Lower lobe of right lung (tissue), 2 donors: ENCODE measurements around the gene CGN. TPM values are rescaled to one million over a fixed set of nuclear protein-coding genes. Genes with fewer than 3 reads are reported as not detected.

Source experiments
- ATAC-seq, 2 donors: fragments of 200-7000 bp; cut with Tn5 transposase; one replicate each; pipeline ENCODE4 v1.9.1; 2020 to 2022; ENCODE audit warnings: mild to moderate bottlenecking in 2 of 2, moderate library complexity in 2 of 2
- DNase-seq: peaks from one replicate; pipeline ENCODE4 v3.0.0-alpha.2; 2020
- H3K27ac ChIP-seq: fragments of 200-600 bp; one replicate; pipeline ENCODE4 v1.8.0; 2022
- H3K27me3 ChIP-seq: fragments of 200-600 bp; one replicate; pipeline ENCODE4 v1.8.0; 2022; ENCODE audit warnings: low read depth
- H3K36me3 ChIP-seq: fragments of 200-600 bp; one replicate; pipeline ENCODE4 v1.8.0; 2022; ENCODE audit warnings: mild to moderate bottlenecking
- H3K4me1 ChIP-seq: fragments of 200-600 bp; one replicate; pipeline ENCODE4 v1.8.0; 2022
- H3K4me3 ChIP-seq: fragments of 200-600 bp; one replicate; pipeline ENCODE4 v1.8.0; 2022; ENCODE audit warnings: mild to moderate bottlenecking
- H3K9me3 ChIP-seq: fragments of 200-600 bp; one replicate; pipeline ENCODE4 v1.8.0; 2022
- intact Hi-C: fragments of 100-400 bp; cut with DNase I; formaldehyde crosslinking; loops from one replicate; pipeline ENCODE4 v1.11.0; 2022
- total RNA-seq: library from RNA; stranded (reverse); fragmentation: NEBNext Ultra II Directional; extraction: Animal tissue kit (Norgen Biotek cat#: 25700); gene quantifications from one replicate; pipeline ENCODE4 v1.2.1, GENCODE V29; 2021
- TF ChIP-seq, protein P1 (sequence below): fragments of 200-600 bp; IDR thresholded peaks from one replicate; pipeline ENCODE4 v1.8.0; 2022; ENCODE audit warnings: antibody characterized with exemption, mild to moderate bottlenecking
- donor health status: DM: no; HTN: yes; CAD: no; lungs with severe emphysema.

Gene CGN
- total RNA-seq, 1 donor from 2014 or later = 52.9 TPM

DNA sequence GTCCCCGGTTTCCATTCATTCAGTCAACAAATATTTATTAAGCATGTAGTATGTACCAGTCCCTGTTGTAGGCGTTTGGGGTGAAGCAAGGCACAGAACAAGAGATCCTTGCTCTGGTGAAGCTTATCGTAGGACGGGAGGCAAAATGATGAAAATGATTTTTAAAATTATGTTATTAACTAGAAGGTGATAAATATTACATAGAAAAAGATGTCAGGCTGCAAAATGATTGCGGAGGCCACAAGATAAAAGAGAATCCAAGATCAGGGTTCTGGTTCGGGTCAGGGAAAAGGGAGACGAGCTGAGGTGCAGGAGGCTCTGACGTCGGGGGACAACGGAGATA is 602 bp upstream of the CGN start:
- H3K4me1 ChIP-seq = peaks cover 30% of the 10 kb centered on the region
- H3K36me3 ChIP-seq = no peaks in the 10 kb centered on the region
- TF ChIP-seq, protein P1, sequence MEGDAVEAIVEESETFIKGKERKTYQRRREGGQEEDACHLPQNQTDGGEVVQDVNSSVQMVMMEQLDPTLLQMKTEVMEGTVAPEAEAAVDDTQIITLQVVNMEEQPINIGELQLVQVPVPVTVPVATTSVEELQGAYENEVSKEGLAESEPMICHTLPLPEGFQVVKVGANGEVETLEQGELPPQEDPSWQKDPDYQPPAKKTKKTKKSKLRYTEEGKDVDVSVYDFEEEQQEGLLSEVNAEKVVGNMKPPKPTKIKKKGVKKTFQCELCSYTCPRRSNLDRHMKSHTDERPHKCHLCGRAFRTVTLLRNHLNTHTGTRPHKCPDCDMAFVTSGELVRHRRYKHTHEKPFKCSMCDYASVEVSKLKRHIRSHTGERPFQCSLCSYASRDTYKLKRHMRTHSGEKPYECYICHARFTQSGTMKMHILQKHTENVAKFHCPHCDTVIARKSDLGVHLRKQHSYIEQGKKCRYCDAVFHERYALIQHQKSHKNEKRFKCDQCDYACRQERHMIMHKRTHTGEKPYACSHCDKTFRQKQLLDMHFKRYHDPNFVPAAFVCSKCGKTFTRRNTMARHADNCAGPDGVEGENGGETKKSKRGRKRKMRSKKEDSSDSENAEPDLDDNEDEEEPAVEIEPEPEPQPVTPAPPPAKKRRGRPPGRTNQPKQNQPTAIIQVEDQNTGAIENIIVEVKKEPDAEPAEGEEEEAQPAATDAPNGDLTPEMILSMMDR = no peak
- DNase-seq = no peak
- no peaks in the 10 kb centered on the region for H3K9me3 ChIP-seq
- no peak for ATAC-seq
- intact Hi-C loops = no loop called here
- peak overlapping the region; percentile 82 for H3K4me3 ChIP-seq
- no peaks in the 10 kb centered on the region for H3K27me3 ChIP-seq
- H3K27ac ChIP-seq = peak overlapping the region; percentile 72

DNA sequence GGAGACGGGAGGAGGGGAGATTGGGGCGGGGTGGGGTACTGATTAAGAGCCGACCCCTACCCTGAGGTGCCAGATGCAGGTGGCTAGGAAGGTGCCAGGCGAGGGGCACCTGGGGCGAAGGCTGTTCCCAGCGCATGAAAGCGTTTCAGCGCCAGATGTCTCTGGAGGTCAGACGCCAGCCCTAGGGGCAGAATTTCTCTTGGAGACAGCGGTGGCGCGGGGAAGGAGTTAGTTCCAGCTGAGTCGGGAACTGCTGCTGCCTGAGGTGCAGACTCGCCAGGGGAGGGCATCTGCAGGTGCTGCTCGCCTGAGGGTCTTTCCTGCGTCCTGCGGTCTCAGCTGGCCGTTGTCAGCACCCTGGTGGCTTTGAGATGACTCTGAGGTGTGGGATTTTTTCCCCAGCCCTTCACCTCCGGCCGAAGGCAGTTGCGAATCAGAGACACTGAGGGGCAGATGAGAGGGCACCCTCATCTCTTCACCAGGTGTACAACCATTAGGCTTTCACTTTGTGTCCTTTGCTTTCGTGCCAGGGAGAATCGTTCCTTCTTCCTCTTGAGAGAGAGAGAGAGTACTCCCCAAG is 539 bp downstream of the CGN start:
- peak overlapping the region; percentile 72 for H3K27ac ChIP-seq
- peak; percentile 64 for DNase-seq
- no peaks in the 10 kb centered on the region for H3K36me3 ChIP-seq
- H3K9me3 ChIP-seq = no peaks in the 10 kb centered on the region
- intact Hi-C loops = no loop called here
- TF ChIP-seq, protein P1 = no peak
- peak overlapping the region; percentile 82 for H3K4me3 ChIP-seq
- ATAC-seq = peak; percentile 10 to 20
- peaks cover 30% of the 10 kb centered on the region for H3K4me1 ChIP-seq
- H3K27me3 ChIP-seq = no peaks in the 10 kb centered on the region

DNA sequence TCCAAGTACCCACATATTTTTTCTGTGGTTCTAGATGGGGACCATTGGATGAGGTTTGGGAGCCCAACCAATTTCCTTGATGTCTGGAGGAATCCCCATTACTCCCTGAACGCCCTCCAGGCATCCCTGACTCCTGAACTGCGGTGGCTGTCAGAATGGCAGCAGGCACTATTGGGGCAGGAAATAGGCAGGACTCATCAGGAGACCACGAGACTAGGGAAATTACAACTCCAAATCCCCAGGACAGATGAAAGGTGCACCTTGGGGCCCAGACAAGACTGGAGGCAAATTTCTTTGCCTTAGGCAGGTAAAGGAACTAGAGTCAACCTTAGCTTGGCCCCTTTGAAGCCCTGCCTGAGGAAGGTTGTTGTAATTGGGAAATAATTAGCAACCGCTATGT is 1.1 kb downstream of the CGN start:
- no peaks in the 10 kb centered on the region for H3K36me3 ChIP-seq
- peak overlapping the region; percentile 72 for H3K27ac ChIP-seq
- ATAC-seq = no peak
- H3K9me3 ChIP-seq = no peaks in the 10 kb centered on the region
- peaks cover 30% of the 10 kb centered on the region for H3K4me1 ChIP-seq
- TF ChIP-seq, protein P1 = no peak
- DNase-seq = no peak
- H3K27me3 ChIP-seq = no peaks in the 10 kb centered on the region
- H3K4me3 ChIP-seq = peak overlapping the region; percentile 82
- intact Hi-C loops = no loop called here

DNA sequence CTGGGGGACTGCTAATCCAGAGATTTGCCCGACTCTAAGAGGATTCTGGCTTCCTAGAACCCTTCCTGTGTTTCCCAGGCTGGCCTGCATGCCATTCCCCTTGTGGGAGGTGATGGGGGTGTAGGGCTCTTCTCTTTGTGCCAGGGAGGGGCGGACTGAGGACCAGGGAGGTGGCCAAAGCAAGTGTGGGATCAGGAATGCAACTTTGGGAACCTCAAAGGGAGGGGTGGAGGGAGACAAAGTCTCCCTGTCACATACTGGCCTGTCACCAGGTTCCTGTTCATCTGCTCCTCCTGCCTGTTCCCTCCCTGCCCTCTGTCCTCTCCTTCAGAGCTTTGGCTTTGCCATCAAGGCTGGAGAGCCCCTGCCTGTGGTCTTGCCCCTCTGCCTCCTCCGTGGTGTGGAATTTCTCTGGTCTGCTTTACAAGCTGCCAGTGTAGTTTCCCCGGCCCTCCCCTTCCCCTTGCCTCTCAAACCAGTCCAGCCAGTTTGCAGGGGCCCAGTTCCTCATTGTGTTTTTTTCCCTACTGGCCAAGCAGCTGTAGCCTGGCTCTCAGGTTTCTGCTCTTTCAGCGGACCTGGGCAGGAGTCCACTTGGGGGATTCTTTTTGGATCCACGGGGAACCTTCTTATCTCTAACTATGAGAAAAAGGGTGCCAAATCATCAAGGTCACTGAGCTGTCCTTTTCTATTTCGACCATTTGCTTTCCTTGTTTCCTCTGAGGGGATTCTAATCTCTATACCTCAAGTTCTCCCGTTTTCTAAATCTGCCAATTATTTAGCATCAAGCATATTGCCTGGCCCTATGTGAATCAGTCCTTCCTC is 1.8 kb downstream of the CGN start:
- peaks cover 30% of the 10 kb centered on the region for H3K4me1 ChIP-seq

DNA sequence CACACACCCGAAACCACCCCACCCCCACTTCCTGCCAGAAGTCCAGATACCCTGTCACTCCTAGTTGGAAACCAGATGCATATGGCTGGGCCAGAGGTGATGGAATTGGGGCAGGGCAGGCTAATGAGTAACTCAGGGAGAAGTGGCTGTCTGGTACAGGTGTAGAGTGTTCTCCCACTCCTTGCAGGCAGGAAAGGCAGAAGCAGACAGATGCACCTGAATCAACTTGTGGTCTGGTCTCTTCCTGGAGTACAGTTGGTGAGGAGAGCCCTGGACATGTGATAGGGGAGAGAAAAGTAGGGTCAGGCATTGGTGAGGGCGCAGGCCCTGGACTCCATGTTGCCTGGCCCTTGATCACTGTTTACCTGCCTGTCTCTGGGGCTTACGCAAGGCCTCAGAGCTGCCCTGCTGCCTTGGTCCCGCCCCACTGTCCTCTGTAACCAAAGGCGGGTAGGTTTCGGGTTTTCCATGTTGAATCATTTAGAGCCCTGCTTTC is 2.5 kb downstream of the CGN start:
- H3K36me3 ChIP-seq = no peaks in the 10 kb centered on the region
- TF ChIP-seq, protein P1 = no peak
- intact Hi-C loops = no loop called here
- ATAC-seq = peak; percentile 69 to 73
- DNase-seq = peak; percentile 73
- peaks cover 30% of the 10 kb centered on the region for H3K4me1 ChIP-seq
- H3K9me3 ChIP-seq = no peaks in the 10 kb centered on the region
- no peaks in the 10 kb centered on the region for H3K27me3 ChIP-seq
- peak overlapping the region; percentile 82 for H3K4me3 ChIP-seq
- H3K27ac ChIP-seq = peak overlapping the region; percentile 72

More for the DNA sequence above, 1.8 kb downstream of the CGN start:
- TF ChIP-seq, protein P1 = no peak
- Histone ChIP-seq H3K27ac (peak overlapping the region; percentile 72), H3K36me3 (no peaks in the 10 kb centered on the region), H3K9me3 (no peaks in the 10 kb centered on the region), H3K4me3 (peak overlapping the region; percentile 82), H3K27me3 (no peaks in the 10 kb centered on the region)
- DNase-seq (peak; percentile 84), ATAC-seq (peak; percentile 66 to 72)
- intact Hi-C loops = no loop called here
